Chondrocyte (in vitro differentiated cells): ENCODE results near the gene DDOST. TPM values are rescaled to one million over a fixed set of nuclear protein-coding genes. Genes with fewer than 3 reads are reported as not detected.

Experiments used
- DNase-seq: peaks from one replicate; pipeline ENCODE4 v3.0.0; 2021; ENCODE audit warnings: mixed read lengths, low spot score
- H3K27ac Mint-ChIP-seq: one replicate; pipeline ENCODE4 v1.8.0; 2021; ENCODE audit warnings: mild to moderate bottlenecking, moderate library complexity, mixed read lengths; ENCODE audit not compliant: unreplicated experiment
- H3K27me3 Mint-ChIP-seq: 2 replicates; pipeline ENCODE4 v1.8.0; 2021; ENCODE audit warnings: low read depth, mixed read lengths
- H3K36me3 Mint-ChIP-seq: 2 replicates; pipeline ENCODE4 v1.8.0; 2021; ENCODE audit warnings: low read depth, mixed read lengths
- H3K4me1 Mint-ChIP-seq: 2 replicates; pipeline ENCODE4 v1.8.0; 2021; ENCODE audit warnings: low read depth, mild to moderate bottlenecking, mixed read lengths
- H3K4me3 Mint-ChIP-seq: one replicate; pipeline ENCODE4 v1.8.0; 2021; ENCODE audit warnings: mild to moderate bottlenecking, moderate library complexity, mixed read lengths; ENCODE audit not compliant: unreplicated experiment
- H3K9me3 Mint-ChIP-seq: 2 replicates; pipeline ENCODE4 v1.8.0; 2021; ENCODE audit warnings: low read depth, mixed read lengths
- CTCF ChIP-seq: fragments of 200-600 bp; sonication (generic); IDR thresholded peaks from 2 replicates; pipeline ENCODE4 v1.5.0; 2021; ENCODE audit warnings: antibody characterized with exemption, mild to moderate bottlenecking, moderate library complexity
- total RNA-seq: library from RNA; stranded (reverse); gene quantifications from 3 replicates; pipeline ENCODE4 v1.2.1, GENCODE V29; 2021

DDOST gene
- total RNA-seq, 1 donor from 2014 or later = 223 TPM

GRCh38 chr1:20666146-20666545 lies 5.0 kb upstream of the DDOST start:
- Mint-ChIP-seq H3K9me3 (no peaks in the 10 kb centered on the region), H3K4me1 (peaks cover 12% of the 10 kb centered on the region), H3K4me3 (no peak overlapping the region), H3K27ac (no peak overlapping the region), H3K27me3 (no peaks in the 10 kb centered on the region), H3K36me3 (no peaks in the 10 kb centered on the region)
- DNase-seq = no peak
- no peak for TF ChIP-seq CTCF

- no peak overlapping the region for H3K27ac Mint-ChIP-seq
- H3K4me1 Mint-ChIP-seq = peaks cover 12% of the 10 kb centered on the region
- TF ChIP-seq CTCF = no peak
- no peaks in the 10 kb centered on the region for H3K9me3 Mint-ChIP-seq
- H3K27me3 Mint-ChIP-seq = no peaks in the 10 kb centered on the region
- DNase-seq = no peak
- H3K4me3 Mint-ChIP-seq = no peak overlapping the region
- no peaks in the 10 kb centered on the region for H3K36me3 Mint-ChIP-seq
Measured at GRCh38 chr1:20665726-20666125, 4.6 kb upstream of the DDOST start.

- DNase-seq = no peak
- no peaks in the 10 kb centered on the region for H3K9me3 Mint-ChIP-seq
- peaks cover 1% of the 10 kb centered on the region for H3K36me3 Mint-ChIP-seq
- no peak overlapping the region for H3K27ac Mint-ChIP-seq
- no peak overlapping the region for H3K4me3 Mint-ChIP-seq
- H3K4me1 Mint-ChIP-seq = peaks cover 28% of the 10 kb centered on the region
- no peak for TF ChIP-seq CTCF
- H3K27me3 Mint-ChIP-seq = no peaks in the 10 kb centered on the region
Measured at GRCh38 chr1:20663969-20664715, 3.0 kb upstream of the DDOST start.

- Mint-ChIP-seq H3K9me3 (no peaks in the 10 kb centered on the region), H3K36me3 (peaks cover 2% of the 10 kb centered on the region), H3K4me3 (no peak overlapping the region), H3K27ac (no peak overlapping the region), H3K4me1 (peaks cover 29% of the 10 kb centered on the region), H3K27me3 (no peaks in the 10 kb centered on the region)
- no peak for TF ChIP-seq CTCF
- DNase-seq = no peak
Measured at GRCh38 chr1:20663365-20663764, 2.2 kb upstream of the DDOST start.

GRCh38 chr1:20662110-20662475 lies 924 bp upstream of the DDOST start:
- Mint-ChIP-seq H3K27ac (peak overlapping the region; percentile 92), H3K4me3 (peak overlapping the region; percentile 95), H3K9me3 (no peaks in the 10 kb centered on the region), H3K27me3 (no peaks in the 10 kb centered on the region), H3K36me3 (peaks cover 2% of the 10 kb centered on the region), H3K4me1 (peaks cover 29% of the 10 kb centered on the region)
- DNase-seq = no peak
- no peak for TF ChIP-seq CTCF
